NCI-H526 (cell line): ENCODE results near the gene CHRDL2.
"Not testable (repeated sequence)": the region's sequence is repeated elsewhere in the genome, so short reads cannot be mapped to it uniquely, and the experiment has no call there.

ENCODE experiments used
- DNase-seq, 2 experiments: peaks; one replicate each; lab custom pipeline; 2025; lab: John Stamatoyannopoulos, UW

The CHRDL2 gene

DNA sequence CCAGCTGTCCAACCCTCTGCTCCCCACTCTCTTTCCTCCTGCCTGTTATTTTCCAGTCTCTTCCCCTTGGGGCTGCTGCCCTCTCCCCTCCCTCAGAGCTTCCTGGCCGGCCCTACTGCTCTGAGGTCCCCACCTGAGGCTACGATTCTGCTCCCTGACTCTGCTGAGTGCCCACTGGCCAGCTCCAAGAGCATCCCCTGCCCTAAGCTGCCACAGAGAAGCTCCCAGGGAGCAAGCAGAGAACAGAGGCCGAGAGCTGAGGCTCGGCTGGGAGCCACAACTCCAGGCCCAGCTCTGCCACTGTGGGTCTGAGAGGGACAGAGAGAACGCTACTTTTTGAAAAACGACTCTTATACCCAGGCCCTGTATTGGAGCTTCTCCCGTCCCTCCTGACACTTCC lies 61.1 kb downstream of the CHRDL2 start:
- no peak for DNase-seq

- DNase-seq, result no peak
Measured at GRCh38 chr11:74669211-74670160, 61.7 kb downstream of the CHRDL2 start.

DNA sequence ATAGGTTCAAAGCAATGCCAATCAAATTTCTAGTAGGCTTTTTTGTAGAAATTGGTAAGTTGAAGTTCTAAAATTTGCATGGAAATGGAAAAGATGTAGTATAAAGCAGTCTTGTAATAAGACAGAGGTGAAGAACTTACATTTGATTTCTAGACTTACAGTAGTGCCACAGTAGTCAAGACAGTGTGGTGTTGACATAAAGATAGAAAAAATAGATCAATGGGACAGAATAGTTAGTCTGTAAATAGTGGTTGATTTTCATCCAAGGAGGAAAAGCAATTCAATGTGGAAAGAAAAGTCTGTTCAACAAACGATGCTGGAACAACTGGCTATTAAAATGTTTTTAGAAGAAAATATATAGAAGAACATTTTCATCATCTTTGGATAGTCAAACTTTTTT lies 67.9 kb downstream of the CHRDL2 start:
- DNase-seq, result no peak

GRCh38 chr11:74662487-74663103 lies 68.6 kb downstream of the CHRDL2 start:
- no peak for DNase-seq

GRCh38 chr11:74659124-74659523 lies 72.1 kb downstream of the CHRDL2 start:
- not testable (repeated sequence) for DNase-seq

DNA sequence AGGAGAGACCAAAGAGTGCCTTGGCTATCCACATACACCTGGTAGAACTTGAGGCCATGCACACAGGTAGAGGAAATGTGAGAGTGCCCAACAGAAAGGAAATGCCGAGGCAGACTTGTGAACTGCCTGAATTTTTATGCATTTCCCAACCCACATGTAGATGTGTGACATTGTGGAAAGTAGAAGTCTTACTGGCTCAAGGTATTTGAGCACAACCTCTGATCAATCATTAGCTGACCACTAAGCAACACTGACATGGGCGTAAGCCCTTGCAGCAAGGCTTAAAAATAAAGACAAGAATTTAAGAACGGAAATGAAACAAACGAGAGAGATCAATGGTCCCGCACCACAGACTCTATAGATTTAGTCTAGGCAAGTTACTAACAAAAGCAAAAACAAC lies 76.2 kb downstream of the CHRDL2 start:
- no peak for DNase-seq

DNA sequence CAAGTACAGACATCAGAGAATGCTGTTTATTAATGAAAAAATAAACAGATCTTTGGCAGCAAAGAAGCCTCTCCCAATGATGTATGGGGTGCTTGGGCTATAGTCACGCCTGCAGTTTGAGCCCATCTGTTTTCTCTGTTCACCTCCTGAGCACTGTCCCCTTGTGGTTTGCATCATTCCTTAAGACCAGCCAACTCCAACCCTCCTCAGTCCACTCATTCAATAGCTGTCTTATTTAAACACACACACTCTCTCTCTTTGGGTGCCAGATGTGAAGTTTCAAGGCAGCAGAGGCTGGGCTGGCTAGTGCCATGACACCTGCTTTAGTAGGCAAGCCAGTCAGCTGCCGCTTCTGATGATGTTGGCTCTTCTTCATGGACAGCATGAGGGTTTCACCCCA lies 80.7 kb downstream of the CHRDL2 start:
- no peak for DNase-seq

GRCh38 chr11:74648894-74649293 lies 82.3 kb downstream of the CHRDL2 start:
- no peak for DNase-seq

GRCh38 chr11:74647831-74648230 lies 83.4 kb downstream of the CHRDL2 start:
- no peak for DNase-seq

DNA sequence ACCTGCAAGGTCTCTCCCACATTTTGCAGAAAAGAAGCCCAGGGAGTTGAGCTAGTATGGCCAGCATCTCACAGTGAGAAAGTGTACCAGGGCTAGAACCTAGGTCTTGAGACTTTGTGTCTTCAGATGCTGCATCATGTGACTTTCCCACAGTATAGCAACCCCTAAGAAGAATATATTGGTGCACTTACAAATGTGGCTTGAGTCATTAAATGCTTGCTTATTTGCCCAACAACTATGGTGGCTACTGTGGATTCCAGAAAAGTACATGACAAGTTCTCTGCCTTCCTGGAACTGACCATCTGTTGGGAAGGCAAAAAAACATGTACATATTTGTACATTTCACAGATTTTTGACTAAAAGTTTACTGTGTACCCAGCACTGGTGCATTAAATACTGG lies 83.8 kb downstream of the CHRDL2 start:
- DNase-seq, result no peak

- no peak for DNase-seq
Measured at GRCh38 chr11:74646954-74647353, 84.3 kb downstream of the CHRDL2 start.
